Uterus (tissue), 4 donors: ENCODE measurements around the gene ABCC11. TPM values are rescaled to one million over a fixed set of nuclear protein-coding genes. Genes with fewer than 3 reads are reported as not detected.
A peak's percentile ranks its signal among the peaks of the same experiment; 100 is the strongest.
"Not testable (repeated sequence)": the region's sequence is repeated elsewhere in the genome, so short reads cannot be mapped to it uniquely, and the experiment has no call there.

Experiments used
- DNase-seq, 2 donors: peaks; one replicate each; pipeline ENCODE4 v3.0.0-alpha.2; 2019 to 2020
- H3K27ac ChIP-seq, 2 donors: fragments of 200-600 bp; sonication (generic); 1 replicate in 1 of 2; 2 replicates in 1 of 2; pipeline ENCODE4 v1.5.1; 2016 to 2018
- H3K27me3 ChIP-seq, 2 donors: fragments of 200-600 bp; sonication (generic); one replicate each; pipeline ENCODE4 v1.5.1; 2018 to 2019; ENCODE audit warnings: control low read depth in 1 of 2
- H3K36me3 ChIP-seq, 2 donors: fragments of 200-600 bp; sonication (generic); one replicate each; pipeline ENCODE4 v1.5.1; 2019; ENCODE audit warnings: control low read depth in 1 of 2
- H3K4me1 ChIP-seq, 2 donors: fragments of 200-600 bp; sonication (generic); one replicate each; pipeline ENCODE4 v1.5.1; 2018 to 2019; ENCODE audit warnings: control low read depth in 1 of 2
- H3K4me3 ChIP-seq, 2 donors: fragments of 200-600 bp; sonication (generic); 1 replicate in 1 of 2; 2 replicates in 1 of 2; pipeline ENCODE4 v1.5.1; 2018 to 2019; ENCODE audit warnings: mild to moderate bottlenecking in 1 of 2
- H3K9me3 ChIP-seq, 2 donors: fragments of 200-600 bp; sonication (generic); one replicate each; pipeline ENCODE4 v1.5.1; 2019; ENCODE audit warnings: control low read depth in 1 of 2
- CTCF ChIP-seq, 4 experiments: fragments of 200-600 bp in 2 of 4; fragments of 450-650 bp in 2 of 4; sonication (generic) in 2 of 4; IDR thresholded peaks; one replicate each; pipeline ENCODE4 v1.5.1; 2016 to 2019; ENCODE audit warnings: antibody characterized with exemption in 4 of 4, mild to moderate bottlenecking in 2 of 4, moderate library complexity in 1 of 4
- POLR2A ChIP-seq, 2 donors: fragments of 450-650 bp; IDR thresholded peaks; one replicate each; pipeline ENCODE4 v1.6.1; 2016; ENCODE audit warnings: antibody characterized with exemption in 2 of 2, mild to moderate bottlenecking in 1 of 2, moderate library complexity in 1 of 2
- intact Hi-C: fragments of 100-400 bp; cut with DNase I; formaldehyde crosslinking; loops from one replicate; pipeline ENCODE4 v1.15.1; 2023; ENCODE audit warnings: low total_unique reads
- total RNA-seq, 4 donors: library from RNA; depleted of rRNA in 3 of 4; stranded (reverse); fragments of >200 nt in 3 of 4; gene quantifications; one replicate each; pipeline versions ENCODE4 v1.1.0 to v1.2.4, GENCODE V29; 2014 to 2023
- donor health status: DM: yes; HTN: yes; CAD: no.

ABCC11 gene
- total RNA-seq, 4 donors from 2014 or later: 0.48 TPM; not detected in 3

- Histone ChIP-seq H3K27me3 (no peaks in the 10 kb centered on the region), H3K9me3 (no peaks in the 10 kb centered on the region), H3K4me3 (no peak overlapping the region), H3K36me3 (no peaks in the 10 kb centered on the region), H3K4me1 (no peaks in the 10 kb centered on the region), H3K27ac (no peak overlapping the region)
- no peak for DNase-seq
- TF ChIP-seq CTCF (IDR thresholded peaks at IDR 0.05) (no peak), POLR2A (IDR thresholded peaks at IDR 0.05) (no peak)
- intact Hi-C loops: no loop called here
Observed at GRCh38 chr16:48168075-48168474, 79.3 kb downstream of the ABCC11 start.

GRCh38 chr16:48166617-48167016 lies 80.7 kb downstream of the ABCC11 start:
- H3K27me3 ChIP-seq, H3K36me3 ChIP-seq, H3K4me3 ChIP-seq, H3K4me1 ChIP-seq, H3K27ac ChIP-seq, intact Hi-C loops, DNase-seq, H3K9me3 ChIP-seq: not testable (repeated sequence)

GRCh38 chr16:48165961-48166578 lies 81.3 kb downstream of the ABCC11 start:
- Histone ChIP-seq H3K27ac (no peak overlapping the region), H3K9me3 (no peaks in the 10 kb centered on the region), H3K4me1 (no peaks in the 10 kb centered on the region), H3K36me3 (no peaks in the 10 kb centered on the region), H3K27me3 (no peaks in the 10 kb centered on the region), H3K4me3 (no peak overlapping the region)
- TF ChIP-seq CTCF (IDR thresholded peaks at IDR 0.05) (no peak), POLR2A (IDR thresholded peaks at IDR 0.05) (no peak)
- intact Hi-C loops: no loop called here
- no peak for DNase-seq

GRCh38 chr16:48164907-48165715 lies 82.2 kb downstream of the ABCC11 start:
- Histone ChIP-seq H3K27ac (no peak overlapping the region), H3K4me3 (no peak overlapping the region), H3K27me3 (no peaks in the 10 kb centered on the region), H3K9me3 (no peaks in the 10 kb centered on the region), H3K36me3 (no peaks in the 10 kb centered on the region), H3K4me1 (no peaks in the 10 kb centered on the region)
- TF ChIP-seq POLR2A (IDR thresholded peaks at IDR 0.05): no peak
- peak; percentile 69 to 78 (median 72) for TF ChIP-seq CTCF (IDR thresholded peaks at IDR 0.05)
- intact Hi-C loops: no loop called here
- peak; percentile 29 to 67 for DNase-seq

GRCh38 chr16:48162839-48163410 lies 84.4 kb downstream of the ABCC11 start:
- DNase-seq: no peak
- TF ChIP-seq CTCF (IDR thresholded peaks at IDR 0.05) (no peak), POLR2A (IDR thresholded peaks at IDR 0.05) (no peak)
- Histone ChIP-seq H3K27me3 (no peaks in the 10 kb centered on the region), H3K4me3 (no peak overlapping the region), H3K9me3 (no peaks in the 10 kb centered on the region), H3K36me3 (no peaks in the 10 kb centered on the region), H3K4me1 (no peaks in the 10 kb centered on the region), H3K27ac (no peak overlapping the region)
- intact Hi-C loops: no loop called here
